Measurements from ENCODE around the gene GJC2. TPM values are rescaled to one million over a fixed set of nuclear protein-coding genes. Genes with fewer than 3 reads are reported as not detected.

The GJC2 gene
- total RNA-seq (ENCODE audit: low replicate concordance), result 0.76 and 1.3 TPM in 2 replicates
- long read RNA-seq, result 0 reads

GRCh38 chr1:228149406-228150119, at the start of gene GJC2:
TSS of gene GJC2 (plus strand) at chr1:228149930. CDS start at chr1:228157759, 7,829 bp downstream.
- H3K9me3 Mint-ChIP-seq, result no peaks in the 10 kb centered on the region
- no peaks in the 10 kb centered on the region for H3K4me1 Mint-ChIP-seq (ENCODE audit: unreplicated experiment)
- DNase-seq (ENCODE audit: extremely low spot score, unreplicated experiment), result no peak
- no peak for TF ChIP-seq CTCF (conservative IDR thresholded peaks at IDR 0.05)
- H3K27me3 Mint-ChIP-seq, result no peaks in the 10 kb centered on the region
- H3K36me3 Mint-ChIP-seq, result no peaks in the 10 kb centered on the region
- H3K27ac Mint-ChIP-seq, result no peak within 1 kb of the TSS
- no peak within 1 kb of the TSS for H3K4me3 Mint-ChIP-seq

GRCh38 chr1:228100822-228101613, 48.7 kb upstream of the GJC2 start:
- H3K36me3 Mint-ChIP-seq, result peaks cover 9% of the 10 kb centered on the region
- no peak for DNase-seq (ENCODE audit: extremely low spot score, unreplicated experiment)
- no peaks in the 10 kb centered on the region for H3K9me3 Mint-ChIP-seq
- peak overlapping the region; percentile 78 for H3K4me3 Mint-ChIP-seq
- peaks cover 14% of the 10 kb centered on the region for H3K4me1 Mint-ChIP-seq (ENCODE audit: unreplicated experiment)
- TF ChIP-seq CTCF (conservative IDR thresholded peaks at IDR 0.05), result no peak
- peak overlapping the region; percentile 70 for H3K27ac Mint-ChIP-seq
- no peaks in the 10 kb centered on the region for H3K27me3 Mint-ChIP-seq

DNA sequence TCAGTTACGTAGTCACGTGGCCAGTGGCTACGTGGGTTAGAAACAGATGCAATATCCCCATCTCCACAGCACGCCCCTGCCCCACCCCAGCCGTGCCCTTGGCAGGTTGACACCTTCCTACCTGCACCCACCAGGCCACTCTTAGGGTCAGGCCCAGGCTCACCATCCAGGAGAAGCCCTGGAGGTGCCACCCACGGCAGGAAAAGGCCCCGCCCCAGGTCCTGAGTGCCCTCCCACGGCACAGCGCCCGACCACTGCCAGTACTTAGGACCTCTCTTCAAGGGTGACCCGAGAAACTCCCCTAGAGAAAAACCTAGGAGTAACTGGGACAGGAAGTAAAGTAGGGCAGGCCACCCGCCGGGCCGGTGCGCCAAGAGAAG, 48.1 kb upstream of the GJC2 start:
- peak overlapping the region; percentile 70 for H3K27ac Mint-ChIP-seq
- TF ChIP-seq CTCF (conservative IDR thresholded peaks at IDR 0.05), result no peak
- H3K4me3 Mint-ChIP-seq, result peak overlapping the region; percentile 78
- no peaks in the 10 kb centered on the region for H3K27me3 Mint-ChIP-seq
- no peaks in the 10 kb centered on the region for H3K9me3 Mint-ChIP-seq
- H3K36me3 Mint-ChIP-seq, result peaks cover 9% of the 10 kb centered on the region
- no peak for DNase-seq (ENCODE audit: extremely low spot score, unreplicated experiment)
- H3K4me1 Mint-ChIP-seq (ENCODE audit: unreplicated experiment), result peaks cover 14% of the 10 kb centered on the region

- Mint-ChIP-seq H3K27ac (no peak overlapping the region), H3K27me3 (no peaks in the 10 kb centered on the region), H3K4me3 (peak overlapping the region; percentile 82), H3K36me3 (peaks cover 9% of the 10 kb centered on the region), H3K4me1 (ENCODE audit: unreplicated experiment) (peaks cover 14% of the 10 kb centered on the region), H3K9me3 (no peaks in the 10 kb centered on the region)
- no peak for DNase-seq (ENCODE audit: extremely low spot score, unreplicated experiment)
- peak; percentile 34 for TF ChIP-seq CTCF (conservative IDR thresholded peaks at IDR 0.05)
These were observed 47.5 kb upstream of the GJC2 start for GRCh38 chr1:228101994-228102790.

DNA sequence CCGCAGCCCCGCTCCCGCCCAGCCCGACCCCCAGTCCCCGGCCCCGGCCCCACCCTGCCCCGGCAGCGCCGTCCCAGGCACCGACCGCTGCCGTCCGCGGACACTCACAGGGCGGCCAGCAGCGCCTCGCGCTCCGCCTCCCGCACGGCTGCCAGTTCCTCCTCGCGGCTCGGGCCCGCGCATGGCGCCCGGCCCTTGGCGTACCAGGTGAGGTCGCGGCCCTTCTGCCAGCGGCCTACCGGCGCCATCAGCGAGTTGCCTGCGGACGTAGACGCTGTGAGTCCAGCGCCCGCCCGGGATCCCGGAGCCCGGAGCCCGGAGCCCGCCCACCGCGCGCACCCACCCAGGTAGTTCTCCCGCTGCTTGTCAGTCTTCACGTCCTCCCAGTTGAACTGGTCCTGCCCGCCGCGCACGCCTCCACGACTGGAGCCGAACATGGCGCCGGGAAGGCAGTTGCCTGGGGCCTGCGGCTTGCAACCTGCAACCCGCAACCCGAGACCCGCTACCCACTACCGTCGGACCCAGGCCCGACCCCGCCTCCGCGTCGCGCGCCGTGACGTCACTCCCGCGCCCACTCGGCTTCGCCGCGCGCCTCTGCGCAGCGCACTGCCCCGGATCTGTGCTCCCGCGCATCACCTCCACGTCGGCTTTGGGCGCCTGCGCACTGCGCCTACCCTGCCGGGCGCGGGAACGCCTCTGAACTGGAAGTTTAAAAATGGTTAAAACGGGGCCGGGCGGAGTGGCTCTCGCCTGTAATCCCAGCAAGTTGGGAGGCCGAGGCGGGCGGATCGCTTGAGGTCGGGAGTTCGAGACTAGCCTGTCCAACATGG, 46.7 kb upstream of the GJC2 start, which contains the start of gene C1orf35:
C1orf35 (minus strand) TSS at position 535 of the 830 bp plus-strand sequence; CDS start at position 437, 98 bp downstream.
- Mint-ChIP-seq H3K9me3 (no peaks in the 10 kb centered on the region), H3K36me3 (peaks cover 9% of the 10 kb centered on the region), H3K27me3 (no peaks in the 10 kb centered on the region), H3K27ac (peak within 1 kb of the TSS; percentile 90), H3K4me3 (peak within 1 kb of the TSS; percentile 94), H3K4me1 (ENCODE audit: unreplicated experiment) (peaks cover 14% of the 10 kb centered on the region)
- peak; percentile 97 for DNase-seq (ENCODE audit: extremely low spot score, unreplicated experiment)
- no peak for TF ChIP-seq CTCF (conservative IDR thresholded peaks at IDR 0.05)

Measured in type B pancreatic cell (in vitro differentiated cells).